Measurements from ENCODE around the gene GRIP1.

The GRIP1 gene

GRCh38 chr12:66633676-66634075, 45.2 kb downstream of the GRIP1 start:
- H3K4me3 ChIP-seq (ENCODE audit: low read depth, low read length): no peak overlapping the region
- peak; percentile 78 for DNase-seq (ENCODE audit: low read depth)
- no peak for TF ChIP-seq CTCF (conservative IDR thresholded peaks at IDR 0.05; ENCODE audit: low read depth, low read length)

- DNase-seq (ENCODE audit: low read depth): no peak
- no peak for TF ChIP-seq CTCF (conservative IDR thresholded peaks at IDR 0.05; ENCODE audit: low read depth, low read length)
Measured at GRCh38 chr12:66629138-66629870, 49.6 kb downstream of the GRIP1 start.

DNA sequence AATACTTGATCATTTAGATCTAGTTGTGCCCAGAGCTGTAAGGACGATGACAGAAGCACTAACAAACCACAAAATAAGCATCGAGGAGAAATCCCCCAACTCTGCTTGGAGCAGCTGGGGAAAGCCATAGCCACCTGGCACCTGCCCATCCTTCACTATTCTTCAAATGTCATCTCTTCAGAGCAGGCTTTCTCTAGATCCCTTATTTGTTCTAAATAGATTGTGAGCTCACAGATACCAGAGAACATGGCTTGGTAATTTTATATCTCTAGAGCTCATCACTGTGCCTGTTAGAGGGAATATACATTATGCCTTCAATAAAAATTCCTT, 50.9 kb downstream of the GRIP1 start:
- no peak overlapping the region for H3K4me3 ChIP-seq (ENCODE audit: low read depth, low read length)
- DNase-seq (ENCODE audit: low read depth): no peak
- TF ChIP-seq CTCF (conservative IDR thresholded peaks at IDR 0.05; ENCODE audit: low read depth, low read length): no peak

More at GRCh38 chr12:66629138-66629870, 49.6 kb downstream of the GRIP1 start:
- H3K4me3 ChIP-seq (ENCODE audit: low read depth, low read length): no peak overlapping the region

GRCh38 chr12:66627270-66627987, 51.4 kb downstream of the GRIP1 start:
- TF ChIP-seq CTCF (conservative IDR thresholded peaks at IDR 0.05; ENCODE audit: low read depth, low read length): no peak
- no peak overlapping the region for H3K4me3 ChIP-seq (ENCODE audit: low read depth, low read length)
- DNase-seq (ENCODE audit: low read depth): no peak

DNA sequence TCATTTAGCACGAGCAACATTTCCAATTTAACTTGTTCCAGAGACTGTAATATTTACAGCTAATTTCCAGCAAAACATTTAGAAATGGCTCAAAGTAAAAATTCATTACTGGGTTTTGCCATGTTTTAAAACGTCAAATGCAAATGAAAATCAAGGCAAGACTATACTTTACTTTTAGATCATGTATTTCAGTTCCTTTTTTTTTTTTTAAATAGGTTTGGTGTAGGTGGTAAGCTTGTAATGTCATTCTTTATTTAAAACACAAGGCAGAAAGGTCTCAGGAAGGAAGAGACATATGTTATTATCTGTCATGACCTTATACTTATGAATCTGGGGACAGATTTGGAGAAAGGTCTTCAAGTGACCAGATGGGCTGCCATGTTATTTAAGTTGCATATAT, 54.1 kb downstream of the GRIP1 start:
- no peak for TF ChIP-seq CTCF (conservative IDR thresholded peaks at IDR 0.05; ENCODE audit: low read depth, low read length)
- DNase-seq (ENCODE audit: low read depth): no peak
- H3K4me3 ChIP-seq (ENCODE audit: low read depth, low read length): no peak overlapping the region

DNA sequence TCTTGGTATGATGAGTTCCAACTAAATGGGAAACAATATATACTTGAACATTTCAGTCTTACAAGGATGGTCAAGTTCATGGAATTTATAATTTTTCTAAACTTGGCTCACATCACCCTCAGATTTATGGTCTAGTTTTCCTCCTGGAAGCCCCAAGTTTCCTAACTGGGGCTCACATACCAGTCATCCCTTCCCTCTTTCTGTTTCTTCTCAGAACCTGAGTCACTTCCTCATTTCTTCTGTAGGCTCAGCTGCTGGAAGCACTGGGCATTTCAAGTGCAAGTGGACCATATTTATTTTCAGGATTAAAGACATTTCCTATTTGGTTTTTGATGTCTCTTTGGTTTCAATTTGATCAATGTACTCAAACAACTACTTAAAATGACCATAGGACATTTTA, 55.4 kb downstream of the GRIP1 start:
- no peak for TF ChIP-seq CTCF (conservative IDR thresholded peaks at IDR 0.05; ENCODE audit: low read depth, low read length)
- DNase-seq (ENCODE audit: low read depth): peak; percentile 17
- H3K4me3 ChIP-seq (ENCODE audit: low read depth, low read length): no peak overlapping the region

DNA sequence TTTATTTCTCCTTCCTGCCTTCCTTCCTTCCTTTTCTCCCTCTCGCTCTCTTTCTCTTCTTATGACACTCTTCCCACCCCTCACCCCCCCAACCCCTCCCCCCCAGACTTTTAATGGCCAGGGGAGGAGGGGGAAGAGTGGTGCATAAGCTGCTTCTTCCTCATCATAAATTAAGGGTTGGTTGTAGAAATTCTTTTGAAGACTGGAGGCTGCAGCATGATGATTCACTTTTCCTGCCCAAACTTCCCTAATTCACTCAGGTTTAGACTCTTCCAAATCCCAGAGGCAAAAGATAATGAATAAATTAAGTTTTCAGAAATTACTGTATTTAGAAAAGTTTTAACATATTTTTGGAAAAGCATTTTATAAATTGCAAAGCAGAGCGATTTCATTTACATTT, 58.2 kb downstream of the GRIP1 start:
- TF ChIP-seq CTCF (conservative IDR thresholded peaks at IDR 0.05; ENCODE audit: low read depth, low read length): no peak

More for the DNA sequence above, 58.2 kb downstream of the GRIP1 start:
- no peak overlapping the region for H3K4me3 ChIP-seq (ENCODE audit: low read depth, low read length)
- DNase-seq (ENCODE audit: low read depth): no peak
